CD8-positive, alpha-beta memory T cell (primary cell): ENCODE data around the gene POU3F4. TPM values are rescaled to one million over a fixed set of nuclear protein-coding genes. Genes with fewer than 3 reads are reported as not detected.

Experiments used
- CTCF ChIA-PET: fragments of 350-600 bp; sonication (Branson Sonifier 250); formaldehyde crosslinking; loops from one replicate; lab custom pipeline; 2021; ENCODE audit warnings: antibody characterized with exemption; lab: Charles Lee
- POLR2A ChIA-PET: fragments of 350-600 bp; sonication (Branson Sonifier 250); formaldehyde crosslinking; loops from one replicate; lab custom pipeline; 2021; ENCODE audit warnings: antibody characterized with exemption; lab: Charles Lee
- DNase-seq, 5 donors: peaks; one replicate each; pipeline versions ENCODE4 v3.0.0 to v3.0.0-alpha.2; 2020 to 2022; ENCODE audit warnings: mixed read lengths in 1 of 5
- H3K27ac ChIP-seq: one replicate; pipeline ENCODE4 v1.7.0; 2013; ENCODE audit warnings: low read depth, mild to moderate bottlenecking, low read length, moderate library complexity
- H3K27me3 ChIP-seq: 2 replicates; pipeline ENCODE4 v1.7.0; 2013; ENCODE audit warnings: low read length, mild to moderate bottlenecking; ENCODE audit not compliant: insufficient read depth, poor library complexity, severe bottlenecking
- H3K36me3 ChIP-seq: 2 replicates; pipeline ENCODE4 v1.7.0; 2013; ENCODE audit warnings: mild to moderate bottlenecking, low read length, moderate library complexity; ENCODE audit not compliant: insufficient read depth
- H3K4me1 ChIP-seq: 2 replicates; pipeline ENCODE4 v1.7.0; 2013; ENCODE audit warnings: mild to moderate bottlenecking, low read length, moderate library complexity; ENCODE audit not compliant: insufficient read depth
- H3K4me3 ChIP-seq: 2 replicates; pipeline ENCODE4 v1.7.0; 2013; ENCODE audit warnings: mild to moderate bottlenecking, low read length
- H3K9me3 ChIP-seq: 2 replicates; pipeline ENCODE4 v1.7.0; 2013; ENCODE audit warnings: mild to moderate bottlenecking, low read length
- H3K27ac Mint-ChIP-seq, 8 donors: one replicate each; pipeline ENCODE4 v1.8.0; 2020 to 2021; ENCODE audit warnings: mixed read lengths in 8 of 8, mild to moderate bottlenecking in 6 of 8, inconsistent platforms in 3 of 8, moderate library complexity in 3 of 8
- H3K27me3 Mint-ChIP-seq, 2 donors: one replicate each; pipeline ENCODE4 v1.8.0; 2020 to 2021; ENCODE audit warnings: mixed read lengths in 2 of 2, mild to moderate bottlenecking in 1 of 2, moderate library complexity in 1 of 2
- H3K36me3 Mint-ChIP-seq, 3 donors: one replicate each; pipeline ENCODE4 v1.8.0; 2020 to 2021; ENCODE audit warnings: mixed read lengths in 3 of 3, inconsistent platforms in 1 of 3, mild to moderate bottlenecking in 1 of 3
- H3K4me1 Mint-ChIP-seq, 3 donors: one replicate each; pipeline ENCODE4 v1.8.0; 2020 to 2021; ENCODE audit warnings: mixed read lengths in 3 of 3, inconsistent platforms in 1 of 3, mild to moderate bottlenecking in 1 of 3
- H3K4me3 Mint-ChIP-seq, 7 donors: one replicate each; pipeline ENCODE4 v1.8.0; 2020 to 2021; ENCODE audit warnings: mixed read lengths in 7 of 7, mild to moderate bottlenecking in 6 of 7, moderate library complexity in 4 of 7, inconsistent platforms in 2 of 7
- H3K9me3 Mint-ChIP-seq, 5 donors: one replicate each; pipeline ENCODE4 v1.8.0; 2020 to 2022; ENCODE audit warnings: mixed read lengths in 5 of 5, mild to moderate bottlenecking in 3 of 5, moderate library complexity in 2 of 5, inconsistent platforms in 1 of 5
- polyA plus RNA-seq: library from polyadenylated mRNA; unstranded; fragments of 300-500 nt; fragmentation: Illumina TruSeq; gene quantifications from one replicate; pipeline ENCODE4 v1.2.3, GENCODE V29; 2021
- total RNA-seq, 2 experiments: library from RNA; stranded (reverse); gene quantifications; one replicate each; pipeline ENCODE4 v1.2.3, GENCODE V29; 2021

Gene POU3F4
- total and polyA plus RNA-seq, 3 experiments from 2014 or later: not detected

DNA sequence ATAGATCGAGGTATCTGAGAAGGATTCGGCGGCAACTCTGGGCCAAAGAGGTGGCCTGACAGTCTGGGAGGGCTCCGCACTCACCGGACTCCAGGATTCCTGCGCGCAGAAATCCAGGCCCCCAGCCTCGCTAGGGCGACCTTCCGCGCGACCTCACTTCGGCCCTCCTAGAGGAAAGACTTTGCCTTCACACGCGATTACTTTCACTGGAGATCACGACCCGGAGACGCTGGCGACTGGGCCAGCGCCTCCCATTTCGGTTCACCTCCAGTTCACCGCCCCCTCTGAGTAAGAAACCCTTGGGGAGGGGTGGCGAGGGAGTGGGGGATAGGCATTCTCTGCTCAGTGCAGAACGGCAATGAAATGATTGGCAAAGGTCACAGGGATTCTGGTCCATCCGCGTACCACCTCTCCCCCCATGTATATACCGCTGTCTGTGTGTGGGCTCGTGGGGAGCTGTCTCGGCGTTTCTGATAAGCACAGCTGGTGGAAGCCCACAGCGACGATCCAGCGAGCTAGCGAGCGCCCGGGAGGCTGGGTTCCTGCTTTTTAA is 2.5 kb downstream of the POU3F4 start:
- H3K27me3 Mint-ChIP-seq: peaks cover 57 to 60% of the 10 kb centered on the region in 2 donors
- POLR2A ChIA-PET: no interaction called here
- no peak for DNase-seq
- H3K4me1 Mint-ChIP-seq: peaks cover 0 to 8% (median 2%) of the 10 kb centered on the region in 3 donors
- H3K36me3 Mint-ChIP-seq: no peaks in the 10 kb centered on the region
- H3K27ac ChIP-seq: no peak overlapping the region
- CTCF ChIA-PET: no interaction called here
- H3K27me3 ChIP-seq: no peaks in the 10 kb centered on the region
- H3K36me3 ChIP-seq: no peaks in the 10 kb centered on the region
- peaks cover 0 to 8% (median 4%) of the 10 kb centered on the region in 5 donors for H3K9me3 Mint-ChIP-seq
- H3K4me3 Mint-ChIP-seq: peak overlapping the region in 1 of 7 donors; percentile 26
- no peak overlapping the region for H3K27ac Mint-ChIP-seq
- no peaks in the 10 kb centered on the region for H3K9me3 ChIP-seq
- H3K4me1 ChIP-seq: no peaks in the 10 kb centered on the region
- H3K4me3 ChIP-seq: no peak overlapping the region

DNA sequence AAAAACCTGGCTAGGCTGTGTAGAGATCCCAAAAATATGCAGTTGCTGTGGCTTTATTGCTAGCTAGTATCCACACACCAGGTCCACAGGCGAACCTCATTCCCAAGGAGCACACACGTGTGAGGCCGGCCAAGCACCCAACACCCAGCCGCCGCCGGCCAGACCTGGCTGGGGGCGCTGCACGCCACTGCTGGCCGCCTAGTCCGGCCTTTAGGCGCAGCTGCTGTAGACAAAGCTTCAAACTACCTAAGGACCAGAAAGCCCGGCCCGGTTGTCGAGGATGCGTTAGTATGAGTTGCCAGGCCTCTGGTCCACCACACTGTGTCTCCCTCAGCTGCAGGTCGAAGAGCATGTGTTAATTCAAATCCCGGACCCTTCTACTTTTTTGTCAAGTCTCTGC is 3.1 kb downstream of the POU3F4 start:
- Mint-ChIP-seq H3K4me3 (no peak overlapping the region), H3K27ac (no peak overlapping the region), H3K4me1 (peaks cover 0 to 8% (median 2%) of the 10 kb centered on the region in 3 donors), H3K9me3 (peaks cover 0 to 8% (median 4%) of the 10 kb centered on the region in 5 donors), H3K27me3 (peaks cover 52 to 57% of the 10 kb centered on the region in 2 donors), H3K36me3 (no peaks in the 10 kb centered on the region)
- Histone ChIP-seq H3K36me3 (no peaks in the 10 kb centered on the region), H3K27ac (no peak overlapping the region), H3K9me3 (no peaks in the 10 kb centered on the region), H3K4me1 (no peaks in the 10 kb centered on the region), H3K4me3 (no peak overlapping the region), H3K27me3 (no peaks in the 10 kb centered on the region)
- DNase-seq: no peak
- POLR2A ChIA-PET: no interaction called here
- CTCF ChIA-PET: no interaction called here

DNA sequence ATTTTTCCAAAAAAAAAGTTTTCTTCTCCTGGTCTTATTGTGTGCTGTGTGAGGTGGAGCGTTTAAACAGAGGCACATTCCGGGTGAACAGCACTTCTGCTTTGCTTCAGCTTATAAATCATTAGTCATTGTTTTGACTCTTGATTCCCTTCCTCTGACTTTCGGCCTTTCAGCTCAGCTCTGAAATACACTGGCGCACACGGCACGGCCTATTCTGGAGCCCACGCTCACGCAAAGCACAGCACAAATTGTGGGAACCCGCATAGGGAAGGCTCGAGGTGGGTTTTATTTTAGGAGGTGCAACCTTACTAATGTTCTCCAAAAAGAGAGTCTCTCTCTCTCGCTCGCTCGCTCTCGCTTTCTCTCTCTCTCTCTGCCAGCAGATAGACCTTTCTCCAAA is 4.0 kb downstream of the POU3F4 start:
- Mint-ChIP-seq H3K27me3 (peaks cover 46 to 50% of the 10 kb centered on the region in 2 donors), H3K4me1 (peaks cover 0 to 8% (median 2%) of the 10 kb centered on the region in 3 donors), H3K4me3 (no peak overlapping the region), H3K36me3 (no peaks in the 10 kb centered on the region), H3K27ac (no peak overlapping the region), H3K9me3 (peaks cover 0 to 7% (median 4%) of the 10 kb centered on the region in 5 donors)
- no peak overlapping the region for H3K27ac ChIP-seq
- POLR2A ChIA-PET: no interaction called here
- DNase-seq: no peak
- CTCF ChIA-PET: no interaction called here
- no peaks in the 10 kb centered on the region for H3K4me1 ChIP-seq
- no peaks in the 10 kb centered on the region for H3K27me3 ChIP-seq
- H3K36me3 ChIP-seq: no peaks in the 10 kb centered on the region
- no peak overlapping the region for H3K4me3 ChIP-seq
- no peaks in the 10 kb centered on the region for H3K9me3 ChIP-seq

DNA sequence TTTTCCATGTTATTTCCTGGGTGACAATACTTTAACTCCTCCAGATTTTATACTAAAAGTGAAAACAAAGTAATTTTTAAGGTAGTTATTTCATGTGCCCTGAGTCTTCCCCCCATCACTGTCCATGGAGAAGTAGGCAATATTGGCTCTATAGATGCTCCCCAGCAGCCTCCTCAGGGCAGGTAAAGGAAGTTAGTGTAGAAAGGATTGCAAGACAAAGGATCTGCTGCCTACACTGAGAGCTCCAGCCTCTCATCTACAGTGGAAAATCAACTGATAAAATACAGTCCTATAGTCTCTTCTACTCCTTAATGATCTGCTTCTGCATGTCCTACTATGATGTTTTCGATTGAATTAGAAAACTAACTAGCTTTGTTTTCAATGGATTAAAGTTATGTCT is 8.5 kb downstream of the POU3F4 start:
- ChIA-PET POLR2A (no interaction called here), CTCF (no interaction called here)
- no peaks in the 10 kb centered on the region for H3K36me3 ChIP-seq
- H3K9me3 ChIP-seq: no peaks in the 10 kb centered on the region
- no peak overlapping the region for H3K4me3 ChIP-seq
- no peak overlapping the region for H3K27ac ChIP-seq
- no peaks in the 10 kb centered on the region for H3K36me3 Mint-ChIP-seq
- no peaks in the 10 kb centered on the region for H3K4me1 ChIP-seq
- H3K27ac Mint-ChIP-seq: no peak overlapping the region
- H3K4me1 Mint-ChIP-seq: no peaks in the 10 kb centered on the region
- DNase-seq: no peak
- no peak overlapping the region for H3K4me3 Mint-ChIP-seq
- no peaks in the 10 kb centered on the region for H3K27me3 ChIP-seq
- peaks cover 13 to 15% of the 10 kb centered on the region in 2 donors for H3K27me3 Mint-ChIP-seq
- H3K9me3 Mint-ChIP-seq: peaks cover 0 to 2% (median 0%) of the 10 kb centered on the region in 5 donors

DNA sequence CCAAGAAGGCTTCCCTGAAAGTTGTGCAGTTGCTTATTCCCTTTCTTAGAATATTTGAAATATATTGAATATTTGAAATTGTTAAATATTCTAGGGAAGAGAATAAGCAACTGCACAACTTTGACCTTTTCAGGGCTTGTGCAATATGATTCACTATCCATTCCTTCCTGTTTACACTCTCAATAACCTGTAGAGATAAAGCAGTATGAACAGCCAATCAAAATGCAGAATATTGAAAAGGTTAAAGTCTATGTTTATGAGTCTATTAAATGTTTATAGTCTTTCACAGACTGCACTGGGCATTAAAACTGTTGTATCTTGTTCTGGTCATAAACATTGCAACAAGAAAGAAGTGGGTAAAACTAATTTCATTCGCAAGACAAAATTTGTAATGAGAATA is 13.8 kb downstream of the POU3F4 start:
- Mint-ChIP-seq H3K27me3 (no peaks in the 10 kb centered on the region), H3K36me3 (no peaks in the 10 kb centered on the region), H3K4me3 (no peak overlapping the region), H3K9me3 (peaks cover 0 to 2% (median 0%) of the 10 kb centered on the region in 5 donors), H3K27ac (no peak overlapping the region), H3K4me1 (no peaks in the 10 kb centered on the region)
- Histone ChIP-seq H3K27me3 (no peaks in the 10 kb centered on the region), H3K4me3 (no peak overlapping the region), H3K36me3 (no peaks in the 10 kb centered on the region), H3K4me1 (no peaks in the 10 kb centered on the region), H3K9me3 (no peaks in the 10 kb centered on the region), H3K27ac (no peak overlapping the region)
- POLR2A ChIA-PET: no interaction called here
- DNase-seq: no peak
- CTCF ChIA-PET: no interaction called here

DNA sequence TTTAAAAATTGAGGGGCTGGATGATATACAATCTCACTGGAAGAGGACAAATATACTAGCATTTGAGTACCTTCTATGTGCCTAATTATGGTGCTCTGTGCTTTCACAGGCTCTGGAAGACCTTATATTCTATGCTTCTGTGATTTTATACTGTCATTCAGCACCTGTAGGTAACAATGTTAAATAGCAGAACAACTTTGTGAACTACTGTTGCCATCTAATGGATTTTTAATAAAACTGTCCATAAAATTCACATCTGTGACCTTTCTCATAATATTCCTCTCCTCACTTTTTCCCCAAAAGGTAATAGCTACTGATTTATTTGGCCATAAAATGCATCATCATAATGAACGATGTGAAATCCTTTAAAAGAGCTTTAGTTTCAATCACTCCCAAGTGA is 21.9 kb downstream of the POU3F4 start:
- Mint-ChIP-seq H3K4me3 (no peak overlapping the region), H3K27ac (no peak overlapping the region), H3K27me3 (no peaks in the 10 kb centered on the region), H3K36me3 (no peaks in the 10 kb centered on the region), H3K9me3 (no peaks in the 10 kb centered on the region), H3K4me1 (peaks cover 0 to under 1% (median 0%) of the 10 kb centered on the region in 3 donors)
- H3K36me3 ChIP-seq: no peaks in the 10 kb centered on the region
- DNase-seq: no peak
- CTCF ChIA-PET: no interaction called here
- POLR2A ChIA-PET: no interaction called here
- no peaks in the 10 kb centered on the region for H3K27me3 ChIP-seq
- no peaks in the 10 kb centered on the region for H3K4me1 ChIP-seq
- H3K9me3 ChIP-seq: no peaks in the 10 kb centered on the region
- no peak overlapping the region for H3K4me3 ChIP-seq
- no peak overlapping the region for H3K27ac ChIP-seq

DNA sequence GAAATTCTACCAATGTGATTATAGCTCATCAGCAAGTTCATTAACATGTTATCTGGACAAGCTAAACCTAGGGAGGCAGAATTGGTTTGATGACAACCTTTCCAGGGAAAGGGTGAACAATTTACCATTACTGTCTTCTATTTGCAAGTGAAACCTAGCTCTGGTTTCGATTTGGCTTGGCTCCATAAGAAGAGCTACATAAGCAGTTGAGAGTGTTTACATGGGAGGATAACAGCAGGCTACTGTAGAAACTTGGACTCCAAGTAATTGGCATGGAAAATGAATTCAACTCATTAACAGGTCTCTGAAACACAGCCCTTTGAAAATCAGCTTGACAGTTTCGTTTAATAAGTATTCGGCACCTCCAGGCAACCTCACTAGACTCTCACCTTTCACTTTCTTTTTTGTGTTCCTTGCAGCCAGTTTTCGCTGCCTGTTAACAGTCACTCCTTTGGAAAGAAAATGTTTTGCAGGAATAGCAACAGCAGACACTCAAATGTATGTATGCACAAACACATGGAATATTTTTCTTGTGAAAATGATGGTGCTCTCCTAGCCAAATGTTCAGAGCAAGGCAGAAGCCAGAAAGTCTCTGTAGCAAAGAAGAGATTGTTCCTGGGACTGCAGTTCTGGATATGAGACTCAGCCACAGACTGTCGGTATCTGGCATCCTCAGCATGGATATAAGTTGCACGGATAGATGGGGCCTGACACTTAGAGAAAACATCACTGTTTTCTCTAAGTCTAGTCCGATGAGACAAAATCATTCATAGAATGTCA is 27.5 kb downstream of the POU3F4 start:
- Mint-ChIP-seq H3K27ac (peak overlapping the region in 3 of 8 donors; percentile 68 to 75 (median 70)), H3K4me3 (peak overlapping the region; percentile 72 to 87 (median 78)), H3K4me1 (peaks cover 0 to 11% (median 9%) of the 10 kb centered on the region in 3 donors), H3K36me3 (no peaks in the 10 kb centered on the region), H3K9me3 (no peaks in the 10 kb centered on the region), H3K27me3 (peaks cover 0 to 2% of the 10 kb centered on the region in 2 donors)
- Histone ChIP-seq H3K36me3 (no peaks in the 10 kb centered on the region), H3K9me3 (no peaks in the 10 kb centered on the region), H3K4me3 (peak overlapping the region; percentile 15), H3K27me3 (no peaks in the 10 kb centered on the region), H3K27ac (no peak overlapping the region), H3K4me1 (no peaks in the 10 kb centered on the region)
- CTCF ChIA-PET: no interaction called here
- no peak for DNase-seq
- POLR2A ChIA-PET: no interaction called here
